ENCODE results near the gene PTPRD.

PTPRD gene

GRCh38 chr9:9557804-9558334 is 1054.9 kb downstream of the PTPRD start:
- no peak for DNase-seq (ENCODE audit: low read depth)
- in situ Hi-C loops (cut with HindIII; ENCODE audit: low sequenced_read_pairs): no loop called here

GRCh38 chr9:9556865-9557803 is 1055.7 kb downstream of the PTPRD start:
- in situ Hi-C loops (cut with HindIII; ENCODE audit: low sequenced_read_pairs): no loop called here

More at GRCh38 chr9:9557804-9558334, 1054.9 kb downstream of the PTPRD start:
- TF ChIP-seq CTCF (IDR thresholded peaks at IDR 0.05; ENCODE audit: low read depth, low read length, missing control alignments): no peak
- H3K4me3 ChIP-seq (ENCODE audit: low read depth, low read length): no peak overlapping the region

GRCh38 chr9:9552665-9553064 is 1060.1 kb downstream of the PTPRD start:
- TF ChIP-seq CTCF (IDR thresholded peaks at IDR 0.05; ENCODE audit: low read depth, low read length, missing control alignments): no peak
- no peak overlapping the region for H3K4me3 ChIP-seq (ENCODE audit: low read depth, low read length)
- DNase-seq (ENCODE audit: low read depth): no peak
- in situ Hi-C loops (cut with HindIII; ENCODE audit: low sequenced_read_pairs): no loop called here

More at GRCh38 chr9:9556865-9557803, 1055.7 kb downstream of the PTPRD start:
- TF ChIP-seq CTCF (IDR thresholded peaks at IDR 0.05; ENCODE audit: low read depth, low read length, missing control alignments): no peak
- no peak overlapping the region for H3K4me3 ChIP-seq (ENCODE audit: low read depth, low read length)
- no peak for DNase-seq (ENCODE audit: low read depth)

- H3K4me3 ChIP-seq (ENCODE audit: low read depth, low read length): no peak overlapping the region
- no peak for TF ChIP-seq CTCF (IDR thresholded peaks at IDR 0.05; ENCODE audit: low read depth, low read length, missing control alignments)
- no peak for DNase-seq (ENCODE audit: low read depth)
- in situ Hi-C loops (cut with HindIII; ENCODE audit: low sequenced_read_pairs): no loop called here
These were observed 1074.0 kb downstream of the PTPRD start for GRCh38 chr9:9538766-9539165.

GRCh38 chr9:9538356-9538755 is 1074.4 kb downstream of the PTPRD start:
- in situ Hi-C loops (cut with HindIII; ENCODE audit: low sequenced_read_pairs): no loop called here
- TF ChIP-seq CTCF (IDR thresholded peaks at IDR 0.05; ENCODE audit: low read depth, low read length, missing control alignments): no peak
- no peak for DNase-seq (ENCODE audit: low read depth)
- no peak overlapping the region for H3K4me3 ChIP-seq (ENCODE audit: low read depth, low read length)

GRCh38 chr9:9536523-9536922 is 1076.3 kb downstream of the PTPRD start:
- in situ Hi-C loops (cut with HindIII; ENCODE audit: low sequenced_read_pairs): no loop called here
- no peak for DNase-seq (ENCODE audit: low read depth)
- TF ChIP-seq CTCF (IDR thresholded peaks at IDR 0.05; ENCODE audit: low read depth, low read length, missing control alignments): no peak
- H3K4me3 ChIP-seq (ENCODE audit: low read depth, low read length): no peak overlapping the region
